Lung (tissue), 12 donors: ENCODE results near the gene TTC7B. TPM values are rescaled to one million over a fixed set of nuclear protein-coding genes. Genes with fewer than 3 reads are reported as not detected.
A peak's percentile ranks its signal among the peaks of the same experiment; 100 is the strongest.

ENCODE experiments used
- ATAC-seq: fragments of 200-7000 bp; cut with Tn5 transposase; one replicate; pipeline ENCODE4 v1.9.1; 2020; ENCODE audit warnings: moderate number of reproducible peaks; ENCODE audit not compliant: insufficient read depth, low FRiP score
- DNase-seq, 3 donors: peaks; one replicate each; pipeline ENCODE4 v3.0.0-alpha.2; 2013 to 2017
- H3K27ac ChIP-seq, 2 donors: one replicate each; pipeline ENCODE4 v1.5.1; 2013; ENCODE audit warnings: mild to moderate bottlenecking in 2 of 2, moderate library complexity in 2 of 2, control low read depth in 1 of 2, inconsistent platforms in 1 of 2, low read depth in 1 of 2, low read length in 1 of 2
- H3K27me3 ChIP-seq, 3 donors: one replicate each; pipeline ENCODE4 v1.5.1; 2013; ENCODE audit warnings: low read length in 2 of 3; ENCODE audit not compliant: control insufficient read depth in 3 of 3, insufficient read depth in 3 of 3
- H3K36me3 ChIP-seq, 4 donors: one replicate each; pipeline ENCODE4 v1.5.1; 2013; ENCODE audit warnings: low read length in 4 of 4, mild to moderate bottlenecking in 1 of 4, moderate library complexity in 1 of 4; ENCODE audit not compliant: control insufficient read depth in 4 of 4, insufficient read depth in 4 of 4
- H3K4me1 ChIP-seq, 5 donors: one replicate each; pipeline ENCODE4 v1.5.1; 2013; ENCODE audit warnings: low read length in 5 of 5, mild to moderate bottlenecking in 2 of 5, moderate library complexity in 1 of 5; ENCODE audit not compliant: control insufficient read depth in 5 of 5, insufficient read depth in 5 of 5
- H3K4me3 ChIP-seq: one replicate; pipeline ENCODE4 v1.5.1; 2013; ENCODE audit warnings: mild to moderate bottlenecking, control low read depth, moderate library complexity
- H3K9ac ChIP-seq, 2 donors: one replicate each; pipeline ENCODE4 v1.5.1; 2013; ENCODE audit warnings: low read length in 2 of 2, control low read depth in 1 of 2; ENCODE audit not compliant: insufficient read depth in 1 of 2
- H3K9me3 ChIP-seq, 4 donors: one replicate each; pipeline ENCODE4 v1.5.1; 2013; ENCODE audit warnings: low read length in 3 of 4, mild to moderate bottlenecking in 1 of 4, moderate library complexity in 1 of 4; ENCODE audit not compliant: control insufficient read depth in 4 of 4, insufficient read depth in 3 of 4
- WGBS, 2 donors: extraction: QIAGEN DNeasy Blood & Tissue Kit; methylation state at CpG; one replicate each; pipeline ENCODE4 v1.1.7; 2013; 5-methylcytosine and 5-hydroxymethylcytosine counted together
- polyA plus RNA-seq, 2 donors: library from polyadenylated mRNA; stranded (reverse); fragments of 200-250 nt; gene quantifications; one replicate each; pipeline ENCODE4 v1.2.1, GENCODE V29; 2013
- total RNA-seq, 2 donors: library from RNA; depleted of rRNA in 1 of 2; stranded (reverse); fragments of >200 nt in 1 of 2; gene quantifications; one replicate each; pipeline ENCODE4 v1.2.1, GENCODE V29; 2014 to 2021
- TF ChIP-seq, protein P1 (sequence below): IDR thresholded peaks from 2 replicates; pipeline ENCODE4 v1.5.1; 2012; ENCODE audit warnings: mild to moderate bottlenecking; ENCODE audit errors: control extremely low read depth, extremely low read depth
- donor health status: control.
- donor health status: control.
- donor health status: Bipolar disorder and iron deficiency.
- donor health status: healthy.
- donor health status: DM: yes; HTN: yes; CAD: no.

TTC7B gene
- total and polyA plus RNA-seq, 4 donors = 11.0 to 39.6 (median 23.0) TPM

- H3K4me3 ChIP-seq = no peak overlapping the region
- H3K27ac ChIP-seq = peak overlapping the region in 1 of 2 donors; percentile 2
- ATAC-seq (no peak), DNase-seq (no peak)
- peak overlapping the region in 1 of 2 donors; percentile 63 for H3K9ac ChIP-seq
- H3K36me3 ChIP-seq = peaks cover 0 to 14% (median 6%) of the 10 kb centered on the region in 4 donors
- H3K9me3 ChIP-seq = no peaks in the 10 kb centered on the region
- H3K27me3 ChIP-seq = no peaks in the 10 kb centered on the region
- 84 to 89% methylated on average over 13 of the region's 13 CpGs for WGBS, 2 donors
- H3K4me1 ChIP-seq = peaks cover 0 to 58% (median 42%) of the 10 kb centered on the region in 5 donors
- TF ChIP-seq, protein P1, sequence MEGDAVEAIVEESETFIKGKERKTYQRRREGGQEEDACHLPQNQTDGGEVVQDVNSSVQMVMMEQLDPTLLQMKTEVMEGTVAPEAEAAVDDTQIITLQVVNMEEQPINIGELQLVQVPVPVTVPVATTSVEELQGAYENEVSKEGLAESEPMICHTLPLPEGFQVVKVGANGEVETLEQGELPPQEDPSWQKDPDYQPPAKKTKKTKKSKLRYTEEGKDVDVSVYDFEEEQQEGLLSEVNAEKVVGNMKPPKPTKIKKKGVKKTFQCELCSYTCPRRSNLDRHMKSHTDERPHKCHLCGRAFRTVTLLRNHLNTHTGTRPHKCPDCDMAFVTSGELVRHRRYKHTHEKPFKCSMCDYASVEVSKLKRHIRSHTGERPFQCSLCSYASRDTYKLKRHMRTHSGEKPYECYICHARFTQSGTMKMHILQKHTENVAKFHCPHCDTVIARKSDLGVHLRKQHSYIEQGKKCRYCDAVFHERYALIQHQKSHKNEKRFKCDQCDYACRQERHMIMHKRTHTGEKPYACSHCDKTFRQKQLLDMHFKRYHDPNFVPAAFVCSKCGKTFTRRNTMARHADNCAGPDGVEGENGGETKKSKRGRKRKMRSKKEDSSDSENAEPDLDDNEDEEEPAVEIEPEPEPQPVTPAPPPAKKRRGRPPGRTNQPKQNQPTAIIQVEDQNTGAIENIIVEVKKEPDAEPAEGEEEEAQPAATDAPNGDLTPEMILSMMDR = no peak
These were observed 241.8 kb downstream of the TTC7B start for GRCh38 chr14:90574188-90575131.

GRCh38 chr14:90573385-90574105 is 242.7 kb downstream of the TTC7B start:
- TF ChIP-seq, protein P1 = no peak
- 89 to 90% methylated on average over 17 to 29 of the region's 29 CpGs for WGBS, 2 donors
- Histone ChIP-seq H3K4me1 (peaks cover 0 to 55% (median 41%) of the 10 kb centered on the region in 5 donors), H3K9me3 (no peaks in the 10 kb centered on the region), H3K4me3 (no peak overlapping the region), H3K9ac (peak overlapping the region in 1 of 2 donors; percentile 63), H3K27ac (no peak overlapping the region), H3K36me3 (peaks cover 0 to 14% (median 5%) of the 10 kb centered on the region in 4 donors), H3K27me3 (no peaks in the 10 kb centered on the region)
- DNase-seq (peak in 1 of 3 donors; percentile 46), ATAC-seq (no peak)

DNA sequence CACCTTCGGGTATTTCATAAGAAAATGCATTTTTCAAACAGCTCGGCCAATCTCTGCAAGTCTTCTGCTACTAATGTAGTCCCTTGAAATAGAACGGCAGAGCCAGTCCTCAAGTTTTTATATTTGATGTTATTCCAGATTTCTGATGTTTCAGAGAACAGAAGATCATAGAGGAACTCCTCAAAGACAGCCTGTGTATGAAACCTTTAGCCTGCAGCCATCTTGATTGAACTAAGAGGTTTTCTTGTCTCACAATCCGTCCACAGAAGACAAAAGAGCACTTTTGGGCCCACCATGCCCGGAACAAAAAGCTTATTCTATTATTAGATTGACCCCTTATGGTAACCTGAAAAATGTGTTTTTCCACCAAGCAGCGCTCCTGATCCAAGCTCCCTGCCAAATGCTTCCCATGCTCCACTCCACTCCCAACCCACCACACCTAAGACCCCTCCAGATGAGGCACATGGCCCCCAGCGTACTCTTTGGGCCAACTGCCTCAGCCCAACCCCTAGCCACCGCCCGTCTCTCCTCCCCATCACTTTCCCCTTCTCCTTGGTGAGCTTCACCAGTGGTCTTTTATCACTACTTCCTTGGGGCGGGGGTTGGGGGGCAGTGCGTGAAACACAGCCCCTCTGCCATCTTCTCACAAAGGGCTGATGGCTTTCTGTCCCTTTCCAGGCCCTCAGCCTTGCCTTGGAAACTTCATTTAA is 243.6 kb downstream of the TTC7B start:
- TF ChIP-seq, protein P1 = no peak
- no peak overlapping the region for H3K27ac ChIP-seq
- no peaks in the 10 kb centered on the region for H3K9me3 ChIP-seq
- peaks cover 0 to 53% (median 35%) of the 10 kb centered on the region in 5 donors for H3K4me1 ChIP-seq
- H3K4me3 ChIP-seq = no peak overlapping the region
- H3K36me3 ChIP-seq = peaks cover 0 to 11% (median 2%) of the 10 kb centered on the region in 4 donors
- no peak overlapping the region for H3K9ac ChIP-seq
- no peaks in the 10 kb centered on the region for H3K27me3 ChIP-seq
- ATAC-seq (no peak), DNase-seq (no peak)
- WGBS, 2 donors = 94 to 97% methylated on average over 11 of the region's 11 CpGs
